Measurements from ENCODE around the gene FKBP1A. TPM values are rescaled to one million over a fixed set of nuclear protein-coding genes. Genes with fewer than 3 reads are reported as not detected.

FKBP1A gene
- total and polyA plus RNA-seq, 9 of the 15 experiments (the other 6 are each of a cell fraction or from before 2014, with no cell fraction given): 48.8 to 502 (median 89.6) TPM

GRCh38 chr20:1392693-1393506 lies at the start of gene FKBP1A (continued):
- TF ChIP-seq SAFB (IDR thresholded peaks at IDR 0.05; ENCODE audit: borderline replicate concordance, low read depth, low read length) (peak; percentile 76), SAP30 (IDR thresholded peaks at IDR 0.05; ENCODE audit: borderline replicate concordance, insufficient read depth, low read depth, low read length, poor library complexity, severe bottlenecking) (peak; percentile 96), POLR2B (IDR thresholded peaks at IDR 0.05; ENCODE audit: low read depth, partially characterized antibody) (no peak), SMAD4 (CRISPR knock-in tag; conservative IDR thresholded peaks at IDR 0.05) (no peak), GTF2A2 (tag; IDR thresholded peaks at IDR 0.05) (no peak), DPF2 (IDR thresholded peaks at IDR 0.05) (no peak), ZNF717 (CRISPR knock-in tag; IDR thresholded peaks at IDR 0.05) (no peak), IRF1 (CRISPR knock-in tag; IDR thresholded peaks at IDR 0.05; ENCODE audit: borderline replicate concordance) (no peak), ZNF143 (CRISPR knock-in tag; IDR thresholded peaks at IDR 0.05) (no peak), ZNF224 (CRISPR knock-in tag; IDR thresholded peaks at IDR 0.05) (no peak), SRF (CRISPR knock-in tag; IDR thresholded peaks at IDR 0.05) (no peak), DIDO1 (tag; IDR thresholded peaks at IDR 0.05; ENCODE audit: low read depth) (no peak), FOXK2 (conservative IDR thresholded peaks at IDR 0.05 in 1 of 2, IDR thresholded peaks at IDR 0.05 in 1 of 2; ENCODE audit: low read depth in 2 of 2) (no peak), ZNF395 (CRISPR knock-in tag; IDR thresholded peaks at IDR 0.05) (peak; percentile 97), FOXK1 (CRISPR knock-in tag; IDR thresholded peaks at IDR 0.05; ENCODE audit: borderline replicate concordance) (no peak), ZNF655 (CRISPR knock-in tag; IDR thresholded peaks at IDR 0.05) (no peak), ZNF518B (CRISPR knock-in tag; IDR thresholded peaks at IDR 0.05) (no peak), HIVEP1 (CRISPR knock-in tag; IDR thresholded peaks at IDR 0.05) (no peak), DEAF1 (CRISPR knock-in tag; IDR thresholded peaks at IDR 0.05) (no peak)

Measured in K562 (cell line).